HepG2 (cell line): Measurements from ENCODE around the gene ENO1. TPM values are rescaled to one million over a fixed set of nuclear protein-coding genes. Genes with fewer than 3 reads are reported as not detected.

Experiments used
- AGO2 ChIP-seq: fragments of 200-400 bp; formaldehyde crosslinking; optimal IDR thresholded peaks from 2 replicates; pipeline ENCODE3; 2017; ENCODE audit warnings: mild to moderate bottlenecking, low read depth, low read length, moderate library complexity
- GTF3A ChIP-seq: sonication (generic); formaldehyde crosslinking; conservative IDR thresholded peaks from 2 replicates; pipeline ENCODE4 v1.4.0; 2020; ENCODE audit warnings: mild to moderate bottlenecking, missing genetic modification reagents
- HNRNPL ChIP-seq: fragments of 200-400 bp; formaldehyde crosslinking; IDR thresholded peaks from 2 replicates; pipeline ENCODE4 v1.6.1; 2017; ENCODE audit warnings: mild to moderate bottlenecking, low read depth, low read length
- MAFK ChIP-seq, 2 experiments: IDR thresholded peaks in 1 of 2; conservative IDR thresholded peaks in 1 of 2; 2 replicates each; pipeline ENCODE4 v1.6.1; 2011; ENCODE audit warnings: improper control_type of control experiment in 2 of 2, low read length in 2 of 2
- MLXIP ChIP-seq: sonication (generic); formaldehyde crosslinking; IDR thresholded peaks from 2 replicates; pipeline ENCODE4 v1.9.0; 2021; ENCODE audit warnings: missing genetic modification reagents, borderline replicate concordance
- MXD1 ChIP-seq: sonication (generic); formaldehyde crosslinking; IDR thresholded peaks from 2 replicates; pipeline ENCODE4 v1.4.0; 2020; ENCODE audit warnings: mild to moderate bottlenecking, missing genetic modification reagents
- POLR2AphosphoS2 ChIP-seq: IDR thresholded peaks from 2 replicates; pipeline ENCODE4 v1.6.1; 2011; ENCODE audit warnings: low read depth, low read length, improper control_type of control experiment
- POLR2G ChIP-seq: fragments of 200-400 bp; formaldehyde crosslinking; IDR thresholded peaks from 2 replicates; pipeline ENCODE4 v1.6.1; 2018; ENCODE audit warnings: mild to moderate bottlenecking, low read depth, low read length, moderate library complexity
- SSRP1 ChIP-seq: IDR thresholded peaks from 2 replicates; pipeline ENCODE4 v1.6.1; 2016; ENCODE audit warnings: control low read depth
- STAT6 ChIP-seq: sonication (generic); formaldehyde crosslinking; IDR thresholded peaks from 2 replicates; pipeline ENCODE4 v1.4.0; 2020; ENCODE audit warnings: missing genetic modification reagents, mild to moderate bottlenecking, borderline replicate concordance
- U2AF2 ChIP-seq: fragments of 200-400 bp; formaldehyde crosslinking; IDR thresholded peaks from 2 replicates; pipeline ENCODE4 v1.6.1; 2017; ENCODE audit warnings: low read depth, mild to moderate bottlenecking, low read length
- ZBTB43 ChIP-seq: sonication (generic); formaldehyde crosslinking; conservative IDR thresholded peaks from 2 replicates; pipeline ENCODE4 v1.4.0; 2020; ENCODE audit warnings: missing genetic modification reagents
- ZC3H4 ChIP-seq: sonication (generic); formaldehyde crosslinking; IDR thresholded peaks from 2 replicates; pipeline ENCODE4 v1.4.0; 2020; ENCODE audit warnings: missing genetic modification reagents, borderline replicate concordance
- ZFP36L1 ChIP-seq: sonication (generic); formaldehyde crosslinking; IDR thresholded peaks from 2 replicates; pipeline ENCODE4 v1.8.0; 2022; ENCODE audit warnings: mild to moderate bottlenecking, missing genetic modification reagents, moderate library complexity
- ZFP90 ChIP-seq: sonication (generic); formaldehyde crosslinking; IDR thresholded peaks from 2 replicates; pipeline ENCODE4 v1.8.0; 2022; ENCODE audit warnings: missing genetic modification reagents, mild to moderate bottlenecking, inconsistent platforms, borderline replicate concordance
- ZNF546 ChIP-seq: sonication (generic); formaldehyde crosslinking; conservative IDR thresholded peaks from 2 replicates; pipeline ENCODE4 v1.8.1; 2023; ENCODE audit warnings: mild to moderate bottlenecking, missing genetic modification reagents
- ZNF569 ChIP-seq: sonication (generic); formaldehyde crosslinking; IDR thresholded peaks from 2 replicates; pipeline ENCODE4 v1.5.0; 2020; ENCODE audit warnings: mild to moderate bottlenecking, missing genetic modification reagents, moderate library complexity, borderline replicate concordance
- ZNF572 ChIP-seq: sonication (generic); formaldehyde crosslinking; IDR thresholded peaks from 2 replicates; pipeline ENCODE4 v1.5.1; 2020; ENCODE audit warnings: mild to moderate bottlenecking, missing genetic modification reagents
- ZNF75D ChIP-seq: sonication (generic); formaldehyde crosslinking; IDR thresholded peaks from 2 replicates; pipeline ENCODE4 v1.8.1; 2023; ENCODE audit warnings: missing genetic modification reagents, mild to moderate bottlenecking, borderline replicate concordance
- ZNF792 ChIP-seq: IDR thresholded peaks from 2 replicates; pipeline ENCODE4 v1.6.1; 2016
- polyA plus RNA-seq, 8 experiments: library from polyadenylated mRNA; depleted of rRNA in 3 of 8; stranded (reverse) in 7 of 8; unstranded in 1 of 8; fragments of >200 nt; fragmentation: Illumina TruSeq in 4 of 8; extraction: Trizol in 4 of 8; gene quantifications; 2 replicates each; pipeline versions ENCODE4 v1.2.1 to v1.2.3, GENCODE V29; 2011 to 2016; ENCODE audit warnings: low read depth in 4 of 8, missing spikeins in 1 of 8, mixed read lengths in 1 of 8; ENCODE audit not compliant: insufficient read depth in 1 of 8
- total RNA-seq, 5 experiments: library from RNA; depleted of rRNA; stranded (reverse); fragments of >200 nt; fragmentation: Illumina TruSeq; extraction: Trizol; gene quantifications; 2 replicates each; pipeline ENCODE4 v1.2.3, GENCODE V29; 2016; ENCODE audit warnings: low read depth in 1 of 5

The ENO1 gene
- total and polyA plus RNA-seq, 2 of the 13 experiments (the other 11 are each of a cell fraction or from before 2014, with no cell fraction given), result 1,559 to 3,103 TPM

GRCh38 chr1:8875216-8875861 lies 3.1 kb downstream of the ENO1 start (continued):
- no peak for TF ChIP-seq ZNF572 (CRISPR knock-in tag)
- no peak for TF ChIP-seq ZNF75D (CRISPR knock-in tag)
- peak; percentile 11 for TF ChIP-seq AGO2
- TF ChIP-seq ZNF546 (CRISPR knock-in tag), result 0 out of 2 replicates have a peak, but pooled peaks have one; percentile 53
- TF ChIP-seq MAFK (conservative IDR thresholded peaks at IDR 0.05 in 1 of 2, IDR thresholded peaks at IDR 0.05 in 1 of 2; ENCODE audit: low read length in 2 of 2), result no peak
- TF ChIP-seq U2AF2, result 0 out of 2 replicates have a peak, but pooled peaks have one; percentile 35
- no peak for TF ChIP-seq MLXIP (CRISPR knock-in tag)
- no peak for TF ChIP-seq MXD1 (CRISPR knock-in tag)
- 0 out of 2 replicates have a peak, but pooled peaks have one; percentile 28 for TF ChIP-seq STAT6 (CRISPR knock-in tag)
- no peak for TF ChIP-seq HNRNPL
- no peak for TF ChIP-seq ZBTB43
- no peak for TF ChIP-seq GTF3A (CRISPR knock-in tag)
- TF ChIP-seq POLR2G, result peak; percentile 61
- TF ChIP-seq POLR2AphosphoS2, result no peak
- no peak for TF ChIP-seq ZFP36L1 (CRISPR knock-in tag)
- TF ChIP-seq ZFP90 (CRISPR knock-in tag), result no peak
- TF ChIP-seq SSRP1, result 0 out of 2 replicates have a peak, but pooled peaks have one; percentile 41
- TF ChIP-seq ZC3H4 (CRISPR knock-in tag), result peak; percentile 56; the same call in 1 of the 2 replicates
- 0 out of 2 replicates have a peak, but pooled peaks have one; percentile 3 for TF ChIP-seq ZNF792
- no peak for TF ChIP-seq ZNF569 (CRISPR knock-in tag)
